IPS-18a (cell line): ENCODE measurements around the gene COL4A2.

Experiments used
- H3K27ac ChIP-seq: one replicate; pipeline ENCODE4 v1.5.1; 2013; ENCODE audit warnings: low read length
- H3K27me3 ChIP-seq: one replicate; pipeline ENCODE4 v1.6.1; 2013; ENCODE audit warnings: mild to moderate bottlenecking, low read length; ENCODE audit not compliant: control insufficient read depth, insufficient read depth
- H3K36me3 ChIP-seq: one replicate; pipeline ENCODE4 v1.6.1; 2013; ENCODE audit warnings: low read depth, low read length; ENCODE audit not compliant: control insufficient read depth
- H3K4me1 ChIP-seq: one replicate; pipeline ENCODE4 v1.6.1; 2013; ENCODE audit warnings: low read depth, low read length; ENCODE audit not compliant: control insufficient read depth
- H3K4me3 ChIP-seq: one replicate; pipeline ENCODE4 v1.5.1; 2013; ENCODE audit warnings: low read length
- H3K9ac ChIP-seq: one replicate; pipeline ENCODE4 v1.6.1; 2013; ENCODE audit warnings: mild to moderate bottlenecking, low read length, moderate library complexity
- H3K9me3 ChIP-seq: one replicate; pipeline ENCODE4 v1.6.1; 2013; ENCODE audit warnings: low read depth, low read length; ENCODE audit not compliant: control insufficient read depth

COL4A2 gene

GRCh38 chr13:110475550-110476219 lies 168.6 kb downstream of the COL4A2 start:
- Histone ChIP-seq H3K27me3 (no peaks in the 10 kb centered on the region), H3K4me1 (no peaks in the 10 kb centered on the region), H3K9me3 (no peaks in the 10 kb centered on the region), H3K27ac (no peak overlapping the region), H3K9ac (no peak overlapping the region), H3K36me3 (peaks cover 18% of the 10 kb centered on the region), H3K4me3 (no peak overlapping the region)

GRCh38 chr13:110476220-110476617 lies 169.1 kb downstream of the COL4A2 start:
- no peaks in the 10 kb centered on the region for H3K9me3 ChIP-seq
- no peak overlapping the region for H3K4me3 ChIP-seq
- H3K27ac ChIP-seq: no peak overlapping the region
- no peaks in the 10 kb centered on the region for H3K27me3 ChIP-seq
- H3K4me1 ChIP-seq: no peaks in the 10 kb centered on the region
- no peak overlapping the region for H3K9ac ChIP-seq
- peaks cover 18% of the 10 kb centered on the region for H3K36me3 ChIP-seq

- Histone ChIP-seq H3K4me1 (no peaks in the 10 kb centered on the region), H3K4me3 (no peak overlapping the region), H3K27me3 (no peaks in the 10 kb centered on the region), H3K27ac (no peak overlapping the region), H3K9ac (no peak overlapping the region), H3K9me3 (no peaks in the 10 kb centered on the region), H3K36me3 (peaks cover 18% of the 10 kb centered on the region)
Observed at GRCh38 chr13:110477706-110478245, 170.7 kb downstream of the COL4A2 start.

DNA sequence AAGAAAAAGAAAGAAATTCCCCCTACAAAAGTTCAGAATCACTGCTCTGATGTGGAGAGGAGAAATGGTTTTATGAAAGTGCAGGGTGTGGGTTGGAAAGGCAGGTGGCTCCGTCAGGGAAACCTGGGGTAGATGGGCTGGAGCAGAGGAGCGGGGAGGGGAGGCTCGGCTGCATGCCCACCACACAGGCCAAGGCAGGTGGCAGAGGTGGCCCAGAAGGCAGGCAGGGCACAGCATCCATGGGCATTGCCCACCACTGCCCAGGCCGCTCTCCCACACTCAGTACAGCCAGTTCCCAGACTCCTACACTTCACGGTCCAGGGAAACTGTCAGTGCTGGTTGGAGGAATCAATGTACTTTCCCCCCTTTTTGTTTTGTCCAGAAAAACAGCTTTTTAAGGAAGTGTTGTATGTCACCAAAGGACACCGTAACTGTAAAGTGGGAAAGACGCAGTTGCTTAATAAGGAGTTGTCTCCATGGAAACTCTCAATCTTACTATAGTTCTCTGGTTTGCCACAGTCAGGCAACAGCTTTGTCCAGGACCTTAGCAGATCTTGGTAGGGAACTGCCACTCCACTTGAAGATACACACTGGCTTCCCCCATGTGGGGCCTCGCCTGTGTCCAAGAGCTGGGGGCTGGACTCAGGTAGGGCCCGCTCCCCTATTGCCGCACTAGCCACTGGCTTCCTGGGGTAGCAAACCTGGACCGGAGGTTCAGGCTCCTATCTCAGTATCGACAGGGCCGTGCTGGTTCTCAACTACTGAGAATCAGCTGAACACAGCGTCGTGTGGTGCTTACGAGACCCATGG lies 171.5 kb downstream of the COL4A2 start:
- no peak overlapping the region for H3K4me3 ChIP-seq
- no peaks in the 10 kb centered on the region for H3K9me3 ChIP-seq
- H3K27ac ChIP-seq: no peak overlapping the region
- no peaks in the 10 kb centered on the region for H3K27me3 ChIP-seq
- H3K9ac ChIP-seq: no peak overlapping the region
- peaks cover 22% of the 10 kb centered on the region for H3K36me3 ChIP-seq
- no peaks in the 10 kb centered on the region for H3K4me1 ChIP-seq

GRCh38 chr13:110479215-110479545 lies 172.1 kb downstream of the COL4A2 start:
- no peak overlapping the region for H3K4me3 ChIP-seq
- no peaks in the 10 kb centered on the region for H3K4me1 ChIP-seq
- H3K36me3 ChIP-seq: peaks cover 20% of the 10 kb centered on the region

GRCh38 chr13:110479648-110480047 lies 172.6 kb downstream of the COL4A2 start:
- Histone ChIP-seq H3K36me3 (peaks cover 16% of the 10 kb centered on the region), H3K4me1 (no peaks in the 10 kb centered on the region)

More at GRCh38 chr13:110479215-110479545, 172.1 kb downstream of the COL4A2 start:
- Histone ChIP-seq H3K27me3 (no peaks in the 10 kb centered on the region), H3K9ac (no peak overlapping the region), H3K27ac (no peak overlapping the region), H3K9me3 (no peaks in the 10 kb centered on the region)

GRCh38 chr13:110480161-110480560 lies 173.1 kb downstream of the COL4A2 start:
- Histone ChIP-seq H3K27ac (no peak overlapping the region), H3K4me1 (no peaks in the 10 kb centered on the region), H3K9ac (no peak overlapping the region), H3K36me3 (peaks cover 11% of the 10 kb centered on the region), H3K9me3 (no peaks in the 10 kb centered on the region), H3K4me3 (no peak overlapping the region), H3K27me3 (no peaks in the 10 kb centered on the region)

More at GRCh38 chr13:110479648-110480047, 172.6 kb downstream of the COL4A2 start:
- H3K27ac ChIP-seq: no peak overlapping the region
- H3K4me3 ChIP-seq: no peak overlapping the region
- H3K9ac ChIP-seq: no peak overlapping the region
- no peaks in the 10 kb centered on the region for H3K9me3 ChIP-seq
- H3K27me3 ChIP-seq: no peaks in the 10 kb centered on the region

GRCh38 chr13:110483386-110483968 lies 176.4 kb downstream of the COL4A2 start:
- Histone ChIP-seq H3K9me3 (no peaks in the 10 kb centered on the region), H3K27ac (no peak overlapping the region), H3K27me3 (no peaks in the 10 kb centered on the region), H3K9ac (no peak overlapping the region), H3K4me3 (no peak overlapping the region), H3K36me3 (peaks cover 4% of the 10 kb centered on the region), H3K4me1 (peaks cover 19% of the 10 kb centered on the region)

- Histone ChIP-seq H3K27me3 (no peaks in the 10 kb centered on the region), H3K9me3 (no peaks in the 10 kb centered on the region), H3K4me1 (peaks cover 19% of the 10 kb centered on the region), H3K36me3 (peaks cover 4% of the 10 kb centered on the region), H3K9ac (no peak overlapping the region), H3K4me3 (no peak overlapping the region), H3K27ac (no peak overlapping the region)
Observed at GRCh38 chr13:110484290-110485048, 177.4 kb downstream of the COL4A2 start.

DNA sequence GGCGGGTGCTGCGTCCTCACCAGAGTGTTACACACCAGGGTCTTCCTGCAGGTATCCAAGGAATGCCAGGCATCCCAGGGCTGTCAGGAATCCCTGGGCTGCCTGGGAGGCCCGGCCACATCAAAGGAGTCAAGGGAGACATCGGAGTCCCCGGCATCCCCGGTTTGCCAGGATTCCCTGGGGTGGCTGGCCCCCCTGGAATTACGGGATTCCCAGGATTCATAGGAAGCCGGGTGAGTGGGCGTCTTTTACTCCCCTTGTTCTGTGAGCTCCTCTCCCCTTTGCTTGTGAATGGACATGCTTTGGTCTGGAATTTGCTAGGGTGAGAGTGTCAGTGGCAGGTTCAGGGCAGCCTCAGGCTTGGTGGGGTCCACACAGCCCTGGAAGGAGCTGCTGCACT lies 178.5 kb downstream of the COL4A2 start:
- peak overlapping the region; percentile 0 for H3K9ac ChIP-seq
- H3K4me3 ChIP-seq: no peak overlapping the region
- no peak overlapping the region for H3K27ac ChIP-seq
- no peaks in the 10 kb centered on the region for H3K9me3 ChIP-seq
- no peaks in the 10 kb centered on the region for H3K27me3 ChIP-seq
- H3K4me1 ChIP-seq: peaks cover 19% of the 10 kb centered on the region
- H3K36me3 ChIP-seq: peaks cover 9% of the 10 kb centered on the region
